Measurements from ENCODE around the gene HSFX3. TPM values are rescaled to one million over a fixed set of nuclear protein-coding genes. Genes with fewer than 3 reads are reported as not detected.

The HSFX3 gene
- total RNA-seq, 1 experiment from 2014 or later: not detected

- Histone ChIP-seq H2AFZ (ENCODE audit: low read length) (no peak overlapping the region), H3K14ac (ENCODE audit: insufficient read depth, low read length) (no peak overlapping the region), H2BK12ac (ENCODE audit: insufficient read length, low read depth, low read length) (no peak overlapping the region), H3K23ac (ENCODE audit: insufficient read length, low read depth, low read length) (no peak overlapping the region), H2BK20ac (ENCODE audit: low read depth, low read length, poor library complexity, severe bottlenecking) (no peak overlapping the region), H4K91ac (ENCODE audit: insufficient read length, low read depth, low read length) (no peak overlapping the region), H3K4me2 (ENCODE audit: insufficient read depth, insufficient read length, low read length) (no peak overlapping the region), H4K20me1 (ENCODE audit: control insufficient read depth, insufficient read depth, insufficient read length) (no peaks in the 10 kb centered on the region), H3K56ac (ENCODE audit: insufficient read length, low read depth, low read length) (no peak overlapping the region), H4K8ac (replicated peaks; ENCODE audit: insufficient read length, low read depth, low read length) (no peak overlapping the region), H2BK120ac (ENCODE audit: low read depth, low read length, poor library complexity, severe bottlenecking) (no peak overlapping the region), H3K27ac (ENCODE audit: insufficient read length, low read depth, low read length) (no peak overlapping the region), H3K18ac (ENCODE audit: insufficient read length, low read depth, low read length) (no peak overlapping the region), H3K4me1 (ENCODE audit: insufficient read depth, low read length) (no peaks in the 10 kb centered on the region), H2BK15ac (ENCODE audit: low read depth, low read length) (no peak overlapping the region), H3K27me3 (ENCODE audit: insufficient read depth, low read length) (no peaks in the 10 kb centered on the region), H2BK5ac (ENCODE audit: insufficient read length, low read length) (no peak overlapping the region), H4K5ac (ENCODE audit: insufficient read length, low read depth, low read length) (no peak overlapping the region), H3K4ac (ENCODE audit: low read depth, low read length) (no peak overlapping the region), H2AK5ac (ENCODE audit: insufficient read length, low read length) (no peak overlapping the region), H3T11ph (ENCODE audit: low read length) (no peak overlapping the region), H3K23me2 (ENCODE audit: insufficient read length, low read depth, low read length, poor library complexity, severe bottlenecking) (no peaks in the 10 kb centered on the region), H3K9me3 (ENCODE audit: control insufficient read depth, low read depth, low read length) (peaks cover 56% of the 10 kb centered on the region), H3K9ac (ENCODE audit: extremely low read depth, insufficient read length, low read length) (no peak overlapping the region), H3K79me2 (ENCODE audit: insufficient read depth, low read length) (no peaks in the 10 kb centered on the region), H3K79me1 (ENCODE audit: insufficient read depth, low read depth, low read length, poor library complexity, severe bottlenecking) (no peaks in the 10 kb centered on the region)
- Mint-ChIP-seq H3K27me3 (ENCODE audit: low read depth) (no peaks in the 10 kb centered on the region; the same call in 1 of the 2 replicates), H3K27ac (no peak overlapping the region), H3K36me3 (ENCODE audit: insufficient read depth in 1 of 3, low read depth in 3 of 3) (peaks cover 18 to 61% (median 60%) of the 10 kb centered on the region in 3 experiments; a peak in 6 of 7 replicates), H3K4me1 (no peaks in the 10 kb centered on the region), H3K4me3 (no peak overlapping the region), H3K9me3 (peaks cover 48 to 58% of the 10 kb centered on the region in 2 experiments)
- DNase-seq: no peak
- no CpG with 5 or more reads among the region's 4 CpGs for WGBS (ENCODE audit: extremely low coverage, insufficient read length, low lambda C conversion rate)
- no peak for TF ChIP-seq CTCF (conservative IDR thresholded peaks at IDR 0.05)
These were observed 51.0 kb downstream of the HSFX3 start for GRCh38 chrX:149498767-149499166.

Other genes with a start within 250 kb of the HSFX3 start
- 38.5 and 39.2 TPM in 2 replicates for gene IDS, start 44.6 kb downstream of the HSFX3 start, total RNA-seq (2021)
- 7.9 and 8.8 TPM in 2 replicates for gene EOLA1, start 8.9 kb downstream of the HSFX3 start, total RNA-seq (2021)
- gene MAGEA9B, start 37.5 kb upstream of the HSFX3 start, total RNA-seq (2021): 0.31 TPM in 1 of 2 replicates, not detected in the other
- not detected in 2 replicates for gene HSFX2, start 45.4 kb upstream of the HSFX3 start, total RNA-seq (2021)
- gene TMEM185A, start 81.9 kb upstream of the HSFX3 start, total RNA-seq (2021): 22.7 and 23.6 TPM in 2 replicates
- not detected in 2 replicates for gene MAGEA11, start 162.1 kb upstream of the HSFX3 start, total RNA-seq (2021)
- 0.50 and 0.55 TPM in 2 replicates for gene HSFX1, start 224.1 kb upstream of the HSFX3 start, total RNA-seq (2021)
- 0.28 TPM in 1 of 2 replicates, not detected in the other for gene MAGEA9, start 232.0 kb upstream of the HSFX3 start, total RNA-seq (2021)

Measured in H9 (cell line).